ENCODE measurements around the gene NAGPA.

Gene NAGPA

GRCh38 chr16:5006348-5007193 is 27.2 kb downstream of the NAGPA start:
- no peak overlapping the region for H3K4me3 ChIP-seq (ENCODE audit: low read depth, low read length)

GRCh38 chr16:5005916-5006315 is 27.8 kb downstream of the NAGPA start:
- H3K4me3 ChIP-seq (ENCODE audit: low read depth, low read length) = no peak overlapping the region

- H3K4me3 ChIP-seq (ENCODE audit: low read depth, low read length) = no peak overlapping the region
These were observed 29.4 kb downstream of the NAGPA start for GRCh38 chr16:5004311-5004710.

GRCh38 chr16:5003828-5004227 is 29.9 kb downstream of the NAGPA start:
- H3K4me3 ChIP-seq (ENCODE audit: low read depth, low read length) = no peak overlapping the region

GRCh38 chr16:5003211-5003610 is 30.5 kb downstream of the NAGPA start:
- H3K4me3 ChIP-seq (ENCODE audit: low read depth, low read length) = no peak overlapping the region

- no peak overlapping the region for H3K4me3 ChIP-seq (ENCODE audit: low read depth, low read length)
These were observed 31.0 kb downstream of the NAGPA start for GRCh38 chr16:5002699-5003143.

- H3K4me3 ChIP-seq (ENCODE audit: low read depth, low read length) = no peak overlapping the region
These were observed 31.7 kb downstream of the NAGPA start for GRCh38 chr16:5001986-5002385.

- no peak overlapping the region for H3K4me3 ChIP-seq (ENCODE audit: low read depth, low read length)
These were observed 32.2 kb downstream of the NAGPA start for GRCh38 chr16:5001571-5001970.

GRCh38 chr16:5000573-5001001 is 33.1 kb downstream of the NAGPA start:
- H3K4me3 ChIP-seq (ENCODE audit: low read depth, low read length) = no peak overlapping the region

GRCh38 chr16:4994719-4995434 is 38.9 kb downstream of the NAGPA start:
- H3K4me3 ChIP-seq (ENCODE audit: low read depth, low read length) = no peak overlapping the region

GRCh38 chr16:4991754-4992153 is 42.0 kb downstream of the NAGPA start:
- H3K4me3 ChIP-seq (ENCODE audit: low read depth, low read length) = no peak overlapping the region

- no peak overlapping the region for H3K4me3 ChIP-seq (ENCODE audit: low read depth, low read length)
These were observed 43.3 kb downstream of the NAGPA start for GRCh38 chr16:4990415-4990814.

- H3K4me3 ChIP-seq (ENCODE audit: low read depth, low read length) = no peak overlapping the region
These were observed 44.2 kb downstream of the NAGPA start for GRCh38 chr16:4989391-4990006.

- H3K4me3 ChIP-seq (ENCODE audit: low read depth, low read length) = no peak overlapping the region
These were observed 45.1 kb downstream of the NAGPA start for GRCh38 chr16:4988647-4989046.

- H3K4me3 ChIP-seq (ENCODE audit: low read depth, low read length) = peak overlapping the region; percentile 8
These were observed 46.0 kb downstream of the NAGPA start for GRCh38 chr16:4987580-4988374.

GRCh38 chr16:4987250-4987579 is 46.5 kb downstream of the NAGPA start:
- H3K4me3 ChIP-seq (ENCODE audit: low read depth, low read length) = no peak overlapping the region

- H3K4me3 ChIP-seq (ENCODE audit: low read depth, low read length) = no peak overlapping the region
These were observed 49.4 kb downstream of the NAGPA start for GRCh38 chr16:4984174-4984990.

- H3K4me3 ChIP-seq (ENCODE audit: low read depth, low read length) = no peak overlapping the region
These were observed 51.5 kb downstream of the NAGPA start for GRCh38 chr16:4982056-4982867.

- no peak overlapping the region for H3K4me3 ChIP-seq (ENCODE audit: low read depth, low read length)
These were observed 52.3 kb downstream of the NAGPA start for GRCh38 chr16:4981473-4981872.

All from iPS-11a (cell line).